GM23248 (cell line): ENCODE measurements around the gene PAQR8.

Source experiments
- EZH2 ChIP-seq: fragments of 200-600 bp; sonication (generic); IDR thresholded peaks from 2 replicates; pipeline ENCODE4 v1.6.1; 2018; ENCODE audit warnings: antibody characterized with exemption, mild to moderate bottlenecking; ENCODE audit not compliant: insufficient read depth, poor library complexity, severe bottlenecking
- EZH2phosphoT487 ChIP-seq: fragments of 200-600 bp; sonication (generic); IDR thresholded peaks from 2 replicates; pipeline ENCODE4 v1.6.1; 2018; ENCODE audit warnings: antibody characterized with exemption, moderate library complexity, mild to moderate bottlenecking, low read depth; ENCODE audit not compliant: insufficient read depth

GRCh38 chr6:52457096-52457495 is 95.1 kb downstream of the PAQR8 start:
- TF ChIP-seq EZH2 (no peak), EZH2phosphoT487 (no peak)
